Smooth muscle cell (in vitro differentiated cells): ENCODE measurements around the gene NUDT1. TPM values are rescaled to one million over a fixed set of nuclear protein-coding genes. Genes with fewer than 3 reads are reported as not detected.

Source experiments
- DNase-seq: peaks from one replicate; lab custom pipeline; 2025; ENCODE audit not compliant: unreplicated experiment; lab: John Stamatoyannopoulos, UW
- H2AFZ ChIP-seq: fragments of 200-600 bp; sonication (generic); 2 replicates; pipeline ENCODE4 v1.6.0; 2016; ENCODE audit warnings: antibody characterized with exemption, low read depth, mild to moderate bottlenecking
- H3F3A ChIP-seq: fragments of 200-600 bp; sonication (generic); 2 replicates; pipeline ENCODE4 v1.6.0; 2017; ENCODE audit warnings: antibody characterized with exemption, low read depth
- H3K27ac ChIP-seq: fragments of 200-600 bp; sonication (generic); 2 replicates; pipeline ENCODE4 v1.5.1; 2016; ENCODE audit warnings: low read depth, mild to moderate bottlenecking
- H3K27me3 ChIP-seq: fragments of 200-600 bp; sonication (generic); 2 replicates; pipeline ENCODE4 v1.6.1; 2016; ENCODE audit warnings: low read depth, mild to moderate bottlenecking
- H3K36me3 ChIP-seq: fragments of 200-600 bp; sonication (generic); 2 replicates; pipeline ENCODE4 v1.5.1; 2016; ENCODE audit warnings: low read depth
- H3K4me1 ChIP-seq: fragments of 200-600 bp; sonication (generic); 2 replicates; pipeline ENCODE4 v1.5.1; 2016; ENCODE audit warnings: low read depth
- H3K4me2 ChIP-seq: fragments of 200-600 bp; sonication (generic); 2 replicates; pipeline ENCODE4 v1.6.0; 2016; ENCODE audit warnings: mild to moderate bottlenecking
- H3K4me3 ChIP-seq: fragments of 200-600 bp; sonication (generic); 2 replicates; pipeline ENCODE4 v1.5.1; 2016; ENCODE audit warnings: mild to moderate bottlenecking
- H3K79me2 ChIP-seq: fragments of 200-600 bp; sonication (generic); 2 replicates; pipeline ENCODE4 v1.6.0; 2016; ENCODE audit warnings: low read depth, mild to moderate bottlenecking
- H3K9ac ChIP-seq: fragments of 200-600 bp; sonication (generic); 2 replicates; pipeline ENCODE4 v1.6.0; 2016; ENCODE audit warnings: low read depth
- H3K9me3 ChIP-seq: fragments of 200-600 bp; sonication (generic); replicated peaks from 2 replicates; pipeline ENCODE4 v1.5.1; 2016; ENCODE audit warnings: low read depth
- H4K20me1 ChIP-seq: fragments of 200-600 bp; sonication (generic); 2 replicates; pipeline ENCODE4 v1.6.0; 2016; ENCODE audit warnings: low read depth
- CTCF ChIP-seq: fragments of 200-600 bp; sonication (generic); IDR thresholded peaks from 2 replicates; pipeline ENCODE4 v1.5.1; 2017; ENCODE audit warnings: borderline replicate concordance, mild to moderate bottlenecking, antibody characterized with exemption; ENCODE audit not compliant: insufficient read depth, poor library complexity, severe bottlenecking
- WGBS: methylation state at CpG from one replicate; pipeline ENCODE4 v1.1.7; 2016; ENCODE audit warnings: low lambda C conversion rate; 5-methylcytosine and 5-hydroxymethylcytosine counted together
- microRNA-seq: library from miRNA; unstranded; fragments of <30 nt; microRNA quantifications from one replicate; pipeline ENCODE4, GENCODE V29; 2016; ENCODE audit warnings: borderline number of aligned reads
- polyA plus RNA-seq: library from polyadenylated mRNA; unstranded; fragments of >200 nt; fragmentation: Nextera tagmentation; extraction: Ambion mirVana; gene quantifications from 2 replicates; pipeline ENCODE4 v1.2.1, GENCODE V29; 2016
- total RNA-seq: library from RNA; depleted of rRNA; stranded (reverse); fragments of >200 nt; gene quantifications from 2 replicates; pipeline ENCODE4 v1.2.3, GENCODE V29; 2014

NUDT1 gene
- total and polyA plus RNA-seq, 2 experiments from 2014 or later, result 20.7 to 46.0 TPM

GRCh38 chr7:2299131-2299829 lies 57.3 kb downstream of the NUDT1 start:
- WGBS, result 66% methylated on average over 18 of the region's 18 CpGs
- no peaks in the 10 kb centered on the region for H3K36me3 ChIP-seq
- no peak for DNase-seq
- peaks cover 3% of the 10 kb centered on the region for H3F3A ChIP-seq
- no peaks in the 10 kb centered on the region for H3K4me1 ChIP-seq
- peak overlapping the region; percentile 64 for H3K27ac ChIP-seq
- H3K4me3 ChIP-seq, result no peak overlapping the region
- no peak for TF ChIP-seq CTCF
- H4K20me1 ChIP-seq, result peaks cover 35% of the 10 kb centered on the region
- H3K9me3 ChIP-seq, result no peaks in the 10 kb centered on the region
- no peaks in the 10 kb centered on the region for H3K79me2 ChIP-seq
- no peak overlapping the region for H3K4me2 ChIP-seq
- no peaks in the 10 kb centered on the region for H3K27me3 ChIP-seq
- no peak overlapping the region for H3K9ac ChIP-seq
- no peak overlapping the region for H2AFZ ChIP-seq

GRCh38 chr7:2299870-2300512 lies 58.0 kb downstream of the NUDT1 start:
- Histone ChIP-seq H3K79me2 (no peaks in the 10 kb centered on the region), H3K4me2 (no peak overlapping the region), H3K4me1 (no peaks in the 10 kb centered on the region), H3K36me3 (no peaks in the 10 kb centered on the region), H3F3A (peaks cover 3% of the 10 kb centered on the region), H4K20me1 (peaks cover 38% of the 10 kb centered on the region), H2AFZ (no peak overlapping the region), H3K9me3 (no peaks in the 10 kb centered on the region), H3K27me3 (no peaks in the 10 kb centered on the region), H3K27ac (peak overlapping the region; percentile 64), H3K4me3 (no peak overlapping the region), H3K9ac (no peak overlapping the region)
- DNase-seq, result no peak
- 90% methylated on average over 9 of the region's 9 CpGs for WGBS
- no peak for TF ChIP-seq CTCF

Small RNA genes within 50 kb of the gene (microRNA-seq; reads per million reads assigned to microRNA genes)
- gene MIR6836, result not detected

Other genes with a start within 250 kb of the NUDT1 start
- gene MAD1L1, start 9.3 kb upstream of the NUDT1 start, total RNA-seq, result 25.0 and 60.7 TPM in 2 replicates
- 33.4 and 38.4 TPM in 2 replicates for gene MAD1L1, start 9.3 kb upstream of the NUDT1 start, polyA plus RNA-seq
- gene MRM2, start within 50 bp of the NUDT1 start, total RNA-seq, result 13.0 and 17.1 TPM in 2 replicates
- 30.8 and 34.8 TPM in 2 replicates for gene MRM2, start within 50 bp of the NUDT1 start, polyA plus RNA-seq
- gene SNX8, start 72.2 kb downstream of the NUDT1 start, total RNA-seq, result 12.8 and 49.9 TPM in 2 replicates
- 46.9 and 56.4 TPM in 2 replicates for gene SNX8, start 72.2 kb downstream of the NUDT1 start, polyA plus RNA-seq
- 85.8 and 96.1 TPM in 2 replicates for gene EIF3B, start 112.6 kb downstream of the NUDT1 start, total RNA-seq
- 112 and 146 TPM in 2 replicates for gene EIF3B, start 112.6 kb downstream of the NUDT1 start, polyA plus RNA-seq
- 7.5 and 10.1 TPM in 2 replicates for gene CHST12, start 161.4 kb downstream of the NUDT1 start, total RNA-seq
- 15.0 and 19.7 TPM in 2 replicates for gene CHST12, start 161.4 kb downstream of the NUDT1 start, polyA plus RNA-seq
- not detected in 2 replicates for gene GRIFIN, start 234.2 kb downstream of the NUDT1 start, total RNA-seq
- not detected in 2 replicates for gene GRIFIN, start 234.2 kb downstream of the NUDT1 start, polyA plus RNA-seq